Nephron (organoid): ENCODE results near the gene GDPD4.
A peak's percentile ranks its signal among the peaks of the same experiment; 100 is the strongest.

Experiments
- H3K27ac Mint-ChIP-seq, 3 experiments: 2 replicates each; pipeline ENCODE4 v1.8.0; 2020; ENCODE audit warnings: mixed read lengths in 3 of 3, mild to moderate bottlenecking in 2 of 3, moderate library complexity in 1 of 3
- H3K27me3 Mint-ChIP-seq: 2 replicates; pipeline ENCODE4 v1.8.0; 2021; ENCODE audit warnings: low read depth, mild to moderate bottlenecking, moderate library complexity, mixed read lengths
- H3K36me3 Mint-ChIP-seq: 2 replicates; pipeline ENCODE4 v1.8.0; 2020; ENCODE audit warnings: low read depth, mixed read lengths
- H3K4me1 Mint-ChIP-seq: 2 replicates; pipeline ENCODE4 v1.8.0; 2020; ENCODE audit warnings: mixed read lengths
- H3K4me3 Mint-ChIP-seq, 3 experiments: 2 replicates each; pipeline ENCODE4 v1.8.0; 2020; ENCODE audit warnings: mild to moderate bottlenecking in 3 of 3, mixed read lengths in 3 of 3, moderate library complexity in 2 of 3
- H3K9me3 Mint-ChIP-seq: 2 replicates; pipeline ENCODE4 v1.8.0; 2020; ENCODE audit warnings: mixed read lengths
- CTCF ChIP-seq, 3 experiments: fragments of 200-600 bp; sonication (generic); IDR thresholded peaks; one replicate each; pipeline ENCODE4 v1.5.0; 2021; ENCODE audit warnings: antibody characterized with exemption in 3 of 3; ENCODE audit not compliant: unreplicated experiment in 3 of 3

The GDPD4 gene

GRCh38 chr11:77188633-77189491 lies 112.6 kb downstream of the GDPD4 start:
- Mint-ChIP-seq H3K27me3 (peaks cover 8% of the 10 kb centered on the region), H3K4me1 (peaks cover 4% of the 10 kb centered on the region), H3K36me3 (no peaks in the 10 kb centered on the region), H3K4me3 (no peak overlapping the region), H3K9me3 (no peaks in the 10 kb centered on the region), H3K27ac (no peak overlapping the region)
- TF ChIP-seq CTCF (IDR thresholded peaks at IDR 0.05; ENCODE audit: unreplicated experiment in 3 of 3) = peak in 1 of 3 experiments; percentile 20

DNA sequence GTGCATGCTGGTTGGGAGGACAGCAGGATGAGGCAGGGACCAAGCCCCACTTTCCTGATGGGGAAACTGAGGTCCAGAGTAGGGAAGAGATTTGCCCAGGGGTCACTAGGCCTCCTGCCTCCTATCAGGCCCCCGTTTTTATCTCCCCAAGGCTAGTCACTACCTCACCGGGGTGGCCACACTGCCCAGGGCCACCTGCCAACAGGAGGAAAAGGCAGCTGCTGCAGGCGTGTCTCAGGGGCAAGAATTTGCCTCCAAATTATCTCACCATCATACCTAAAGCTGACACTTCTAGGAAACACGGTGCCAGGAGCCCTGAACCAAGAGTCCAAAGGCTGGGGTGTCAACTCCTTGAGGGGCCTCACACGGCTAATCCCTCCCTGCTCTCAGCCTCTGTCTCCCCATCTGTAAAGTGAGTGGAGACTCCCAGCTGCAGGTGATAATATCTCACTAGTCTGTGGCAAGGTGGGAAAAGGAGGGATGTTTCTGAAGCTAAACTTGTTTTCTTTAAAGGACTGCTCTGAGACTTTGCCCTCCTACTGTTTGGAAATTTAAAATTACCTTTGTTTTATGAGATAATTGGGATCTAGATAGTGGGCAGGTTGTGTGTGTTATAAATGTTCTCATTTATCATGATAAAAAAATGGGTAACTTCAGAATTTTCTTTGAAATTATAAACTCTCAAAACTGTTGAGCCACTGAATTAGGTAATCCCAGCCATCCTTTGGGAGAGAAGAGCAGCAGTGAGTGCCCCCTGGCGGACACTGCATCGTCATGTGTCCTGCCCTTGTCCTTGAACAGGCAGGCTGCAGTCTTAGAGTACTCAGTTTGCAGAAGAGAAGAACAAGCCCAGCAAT lies 113.5 kb downstream of the GDPD4 start:
- TF ChIP-seq CTCF (IDR thresholded peaks at IDR 0.05; ENCODE audit: unreplicated experiment in 3 of 3) = peak; percentile 90 to 91 (median 90)
- Mint-ChIP-seq H3K36me3 (no peaks in the 10 kb centered on the region), H3K4me1 (peaks cover 4% of the 10 kb centered on the region), H3K27ac (no peak overlapping the region), H3K9me3 (no peaks in the 10 kb centered on the region), H3K4me3 (no peak overlapping the region), H3K27me3 (peaks cover 13% of the 10 kb centered on the region)

DNA sequence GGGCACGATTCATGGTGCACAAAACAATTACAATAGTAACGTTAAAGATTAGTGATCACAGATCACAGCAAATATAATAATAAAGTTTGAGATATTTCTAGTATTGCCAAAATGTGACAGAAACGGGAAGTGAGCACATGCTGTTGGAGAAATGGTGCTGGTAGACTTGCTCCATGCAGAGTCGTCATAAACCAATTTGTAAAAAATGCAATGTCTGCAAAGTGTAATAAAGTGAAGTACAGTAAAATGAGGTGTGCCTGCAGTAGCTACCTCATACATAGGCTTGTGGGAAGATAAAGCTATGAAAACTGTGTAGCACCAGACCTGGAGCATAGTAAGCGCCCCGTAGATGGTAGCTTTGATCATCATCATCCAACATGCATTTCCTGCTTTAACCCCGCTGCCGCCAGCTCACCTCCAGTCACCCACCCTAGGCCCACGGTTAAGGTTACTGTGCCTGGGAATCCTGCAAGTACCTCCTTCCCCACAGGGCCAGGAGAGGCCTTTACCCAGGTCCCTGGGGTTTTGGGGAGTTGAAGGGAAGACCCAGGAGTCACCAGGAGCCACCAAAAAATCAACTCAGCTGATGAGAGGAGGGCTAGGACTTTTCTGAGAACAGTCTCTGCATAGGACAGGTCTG lies 114.3 kb downstream of the GDPD4 start:
- TF ChIP-seq CTCF (IDR thresholded peaks at IDR 0.05; ENCODE audit: unreplicated experiment in 3 of 3) = no peak
- H3K27ac Mint-ChIP-seq = no peak overlapping the region
- H3K36me3 Mint-ChIP-seq = no peaks in the 10 kb centered on the region
- peaks cover 4% of the 10 kb centered on the region for H3K4me1 Mint-ChIP-seq
- H3K9me3 Mint-ChIP-seq = no peaks in the 10 kb centered on the region
- H3K4me3 Mint-ChIP-seq = no peak overlapping the region
- H3K27me3 Mint-ChIP-seq = peaks cover 14% of the 10 kb centered on the region

GRCh38 chr11:77186302-77186701 lies 115.2 kb downstream of the GDPD4 start:
- H3K27me3 Mint-ChIP-seq = peaks cover 14% of the 10 kb centered on the region
- no peak for TF ChIP-seq CTCF (IDR thresholded peaks at IDR 0.05; ENCODE audit: unreplicated experiment in 3 of 3)
- H3K4me3 Mint-ChIP-seq = no peak overlapping the region
- peaks cover 4% of the 10 kb centered on the region for H3K4me1 Mint-ChIP-seq
- no peaks in the 10 kb centered on the region for H3K9me3 Mint-ChIP-seq
- H3K36me3 Mint-ChIP-seq = no peaks in the 10 kb centered on the region
- H3K27ac Mint-ChIP-seq = no peak overlapping the region

DNA sequence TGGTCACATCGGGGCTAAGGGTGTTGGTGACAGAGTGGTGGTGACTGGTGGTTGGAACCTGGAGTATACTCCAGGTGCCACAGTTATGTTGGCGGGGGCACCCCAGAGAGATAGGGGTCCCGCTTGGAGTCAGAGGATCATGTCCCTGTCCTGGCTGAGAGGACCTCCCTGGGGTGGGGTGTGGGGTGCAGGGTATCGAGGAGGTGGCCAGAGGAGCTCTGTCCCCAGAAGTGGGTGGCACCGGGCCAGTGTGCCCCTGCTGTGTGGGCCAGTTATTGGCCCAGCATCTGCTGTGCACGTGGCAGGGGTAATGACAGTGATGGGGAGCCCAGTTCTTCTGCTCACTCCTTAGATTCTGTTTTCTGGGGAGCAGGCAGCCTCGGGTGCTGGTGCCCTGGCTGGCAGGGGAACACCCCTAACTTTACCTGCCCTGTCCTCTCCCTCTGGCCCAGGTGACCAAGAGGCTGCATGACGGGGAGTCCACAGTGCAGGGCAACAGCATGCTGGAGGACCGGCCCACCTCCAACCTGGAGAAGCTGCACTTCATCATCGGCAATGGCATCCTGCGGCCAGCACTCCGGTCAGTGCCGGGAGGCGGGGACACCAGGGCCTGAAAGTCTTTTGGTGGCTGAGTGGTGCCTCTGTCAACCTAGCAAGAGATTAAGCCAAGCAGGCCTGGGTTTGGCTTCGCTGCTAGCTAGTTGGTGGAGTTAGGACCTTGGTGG lies 117.2 kb downstream of the GDPD4 start:
- TF ChIP-seq CTCF (IDR thresholded peaks at IDR 0.05; ENCODE audit: unreplicated experiment in 3 of 3) = no peak
- Mint-ChIP-seq H3K9me3 (no peaks in the 10 kb centered on the region), H3K27ac (no peak overlapping the region), H3K4me1 (peaks cover 4% of the 10 kb centered on the region), H3K4me3 (no peak overlapping the region), H3K27me3 (peaks cover 14% of the 10 kb centered on the region), H3K36me3 (no peaks in the 10 kb centered on the region)
